ENCODE measurements around the gene PCNX1.

DNA sequence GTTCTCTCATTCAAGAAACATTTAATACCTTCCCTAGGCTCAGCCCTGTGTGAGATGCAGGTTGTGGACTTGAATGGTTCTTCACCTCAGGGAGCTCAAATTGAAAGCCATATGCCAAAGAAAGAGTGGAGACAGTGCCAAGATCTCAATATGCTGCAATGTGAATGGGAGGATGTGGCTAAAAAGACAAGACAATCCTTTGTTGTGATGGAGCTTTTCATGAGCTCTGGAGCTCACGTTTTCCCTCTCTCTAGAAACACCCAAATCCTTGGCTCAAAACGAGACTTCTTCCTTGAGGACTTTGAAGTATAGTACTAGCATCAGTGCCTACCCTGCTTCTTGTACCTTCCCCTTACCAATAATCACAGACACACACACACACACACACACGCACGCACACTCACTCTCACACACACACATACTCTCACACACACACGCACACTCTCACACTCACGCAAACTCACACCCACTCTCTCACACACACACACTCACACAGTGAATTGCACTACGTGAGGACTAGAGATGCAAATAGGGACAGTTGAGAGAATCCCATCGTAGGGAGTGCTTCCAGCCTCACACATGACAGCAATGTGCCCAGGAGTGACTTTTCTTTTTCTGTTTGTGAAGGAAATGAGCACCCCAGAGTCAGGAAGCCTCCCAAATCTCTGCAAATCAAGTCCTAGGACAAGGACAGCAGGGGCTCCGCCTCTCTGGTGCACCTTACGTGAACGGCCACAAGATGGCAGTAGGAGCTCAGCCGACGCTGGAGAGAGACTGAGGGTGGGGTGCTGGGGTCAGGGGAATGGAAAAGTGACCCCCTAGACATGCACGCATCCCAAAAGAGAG is 231.4 kb downstream of the PCNX1 start:
- TF ChIP-seq POLR2A (IDR thresholded peaks at IDR 0.05): no peak
- TF ChIP-seq, protein P1, sequence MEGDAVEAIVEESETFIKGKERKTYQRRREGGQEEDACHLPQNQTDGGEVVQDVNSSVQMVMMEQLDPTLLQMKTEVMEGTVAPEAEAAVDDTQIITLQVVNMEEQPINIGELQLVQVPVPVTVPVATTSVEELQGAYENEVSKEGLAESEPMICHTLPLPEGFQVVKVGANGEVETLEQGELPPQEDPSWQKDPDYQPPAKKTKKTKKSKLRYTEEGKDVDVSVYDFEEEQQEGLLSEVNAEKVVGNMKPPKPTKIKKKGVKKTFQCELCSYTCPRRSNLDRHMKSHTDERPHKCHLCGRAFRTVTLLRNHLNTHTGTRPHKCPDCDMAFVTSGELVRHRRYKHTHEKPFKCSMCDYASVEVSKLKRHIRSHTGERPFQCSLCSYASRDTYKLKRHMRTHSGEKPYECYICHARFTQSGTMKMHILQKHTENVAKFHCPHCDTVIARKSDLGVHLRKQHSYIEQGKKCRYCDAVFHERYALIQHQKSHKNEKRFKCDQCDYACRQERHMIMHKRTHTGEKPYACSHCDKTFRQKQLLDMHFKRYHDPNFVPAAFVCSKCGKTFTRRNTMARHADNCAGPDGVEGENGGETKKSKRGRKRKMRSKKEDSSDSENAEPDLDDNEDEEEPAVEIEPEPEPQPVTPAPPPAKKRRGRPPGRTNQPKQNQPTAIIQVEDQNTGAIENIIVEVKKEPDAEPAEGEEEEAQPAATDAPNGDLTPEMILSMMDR (IDR thresholded peaks at IDR 0.05 in 4 of 5, conservative IDR thresholded peaks at IDR 0.05 in 1 of 5): peak; percentile 58 to 83 (median 77)

Data from gastrocnemius medialis (tissue), 4 donors.